ENCODE data around the gene FAM184B. TPM values are rescaled to one million over a fixed set of nuclear protein-coding genes. Genes with fewer than 3 reads are reported as not detected.
"Not testable (repeated sequence)": the region's sequence is repeated elsewhere in the genome, so short reads cannot be mapped to it uniquely, and the experiment has no call there.

FAM184B gene
- total RNA-seq, 2 donors from 2014 or later, result not detected

GRCh38 chr4:17695341-17695740 is 86.1 kb downstream of the FAM184B start:
- H3K36me3 Mint-ChIP-seq (ENCODE audit: low read depth), result no peaks in the 10 kb centered on the region
- H3K9me3 Mint-ChIP-seq, result peaks cover 7% of the 10 kb centered on the region
- H3K4me3 Mint-ChIP-seq, result no peak overlapping the region
- peaks cover 18% of the 10 kb centered on the region for H3K27me3 Mint-ChIP-seq
- no peak for ATAC-seq (replicated peaks)
- H3K27ac Mint-ChIP-seq, result no peak overlapping the region
- H3K4me1 Mint-ChIP-seq, result no peaks in the 10 kb centered on the region

- peaks cover 7% of the 10 kb centered on the region for H3K9me3 Mint-ChIP-seq
- no peak overlapping the region for H3K4me3 Mint-ChIP-seq
- H3K36me3 Mint-ChIP-seq (ENCODE audit: low read depth), result no peaks in the 10 kb centered on the region
- ATAC-seq (replicated peaks), result no peak
- H3K27me3 Mint-ChIP-seq, result peaks cover 18% of the 10 kb centered on the region
- H3K27ac Mint-ChIP-seq, result no peak overlapping the region
- no peaks in the 10 kb centered on the region for H3K4me1 Mint-ChIP-seq
Observed at GRCh38 chr4:17694552-17694951, 86.9 kb downstream of the FAM184B start.

- H3K36me3 Mint-ChIP-seq (ENCODE audit: low read depth), result no peaks in the 10 kb centered on the region
- no peak overlapping the region for H3K4me3 Mint-ChIP-seq
- ATAC-seq (replicated peaks), result no peak
- H3K27me3 Mint-ChIP-seq, result peaks cover 14% of the 10 kb centered on the region
- no peaks in the 10 kb centered on the region for H3K9me3 Mint-ChIP-seq
- H3K27ac Mint-ChIP-seq, result no peak overlapping the region
- H3K4me1 Mint-ChIP-seq, result no peaks in the 10 kb centered on the region
Observed at GRCh38 chr4:17690898-17691297, 90.5 kb downstream of the FAM184B start.

- no peak for ATAC-seq (replicated peaks)
- Mint-ChIP-seq H3K36me3 (ENCODE audit: low read depth) (no peaks in the 10 kb centered on the region), H3K9me3 (no peaks in the 10 kb centered on the region), H3K27me3 (peaks cover 9% of the 10 kb centered on the region), H3K27ac (no peak overlapping the region), H3K4me1 (no peaks in the 10 kb centered on the region), H3K4me3 (no peak overlapping the region)
Observed at GRCh38 chr4:17690135-17690534, 91.3 kb downstream of the FAM184B start.

GRCh38 chr4:17688011-17688441 is 93.4 kb downstream of the FAM184B start:
- Mint-ChIP-seq H3K36me3 (ENCODE audit: low read depth) (no peaks in the 10 kb centered on the region), H3K4me1 (no peaks in the 10 kb centered on the region), H3K27ac (no peak overlapping the region), H3K4me3 (no peak overlapping the region), H3K27me3 (no peaks in the 10 kb centered on the region), H3K9me3 (no peaks in the 10 kb centered on the region)
- no peak for ATAC-seq (replicated peaks)

- H3K9me3 Mint-ChIP-seq, result no peaks in the 10 kb centered on the region
- no peaks in the 10 kb centered on the region for H3K36me3 Mint-ChIP-seq (ENCODE audit: low read depth)
- no peaks in the 10 kb centered on the region for H3K4me1 Mint-ChIP-seq
- no peak overlapping the region for H3K4me3 Mint-ChIP-seq
- no peak for ATAC-seq (replicated peaks)
- H3K27me3 Mint-ChIP-seq, result no peaks in the 10 kb centered on the region
- H3K27ac Mint-ChIP-seq, result no peak overlapping the region
Observed at GRCh38 chr4:17687237-17687857, 94.1 kb downstream of the FAM184B start.

- H3K4me1 Mint-ChIP-seq; ATAC-seq (replicated peaks); H3K9me3 Mint-ChIP-seq; H3K27me3 Mint-ChIP-seq; H3K36me3 Mint-ChIP-seq (ENCODE audit: low read depth); H3K27ac Mint-ChIP-seq; H3K4me3 Mint-ChIP-seq: not testable (repeated sequence)
Observed at GRCh38 chr4:17684648-17685047, 96.8 kb downstream of the FAM184B start.

- ATAC-seq (replicated peaks), result no peak
- no peak overlapping the region for H3K27ac Mint-ChIP-seq
- H3K36me3 Mint-ChIP-seq (ENCODE audit: low read depth), result no peaks in the 10 kb centered on the region
- H3K4me1 Mint-ChIP-seq, result no peaks in the 10 kb centered on the region
- H3K9me3 Mint-ChIP-seq, result no peaks in the 10 kb centered on the region
- H3K4me3 Mint-ChIP-seq, result no peak overlapping the region
- no peaks in the 10 kb centered on the region for H3K27me3 Mint-ChIP-seq
Observed at GRCh38 chr4:17682222-17682566, 99.2 kb downstream of the FAM184B start.

- Mint-ChIP-seq H3K27ac (no peak overlapping the region), H3K9me3 (no peaks in the 10 kb centered on the region), H3K4me3 (no peak overlapping the region), H3K4me1 (no peaks in the 10 kb centered on the region), H3K27me3 (peaks cover 3% of the 10 kb centered on the region), H3K36me3 (ENCODE audit: low read depth) (no peaks in the 10 kb centered on the region)
- no peak for ATAC-seq (replicated peaks)
Observed at GRCh38 chr4:17681281-17682221, 99.9 kb downstream of the FAM184B start.

- no peaks in the 10 kb centered on the region for H3K4me1 Mint-ChIP-seq
- H3K9me3 Mint-ChIP-seq, result no peaks in the 10 kb centered on the region
- no peaks in the 10 kb centered on the region for H3K36me3 Mint-ChIP-seq (ENCODE audit: low read depth)
- no peak overlapping the region for H3K27ac Mint-ChIP-seq
- H3K4me3 Mint-ChIP-seq, result no peak overlapping the region
- peak; percentile 18 for ATAC-seq (replicated peaks)
- peaks cover 3% of the 10 kb centered on the region for H3K27me3 Mint-ChIP-seq
Observed at GRCh38 chr4:17680559-17681280, 100.7 kb downstream of the FAM184B start.

GRCh38 chr4:17670423-17670822 is 111.0 kb downstream of the FAM184B start:
- Mint-ChIP-seq H3K27ac (no peak overlapping the region), H3K9me3 (peaks cover 12% of the 10 kb centered on the region), H3K4me1 (no peaks in the 10 kb centered on the region), H3K4me3 (no peak overlapping the region), H3K36me3 (ENCODE audit: low read depth) (no peaks in the 10 kb centered on the region), H3K27me3 (peaks cover 23% of the 10 kb centered on the region)
- ATAC-seq (replicated peaks), result no peak

- ATAC-seq (replicated peaks), result no peak
- Mint-ChIP-seq H3K36me3 (ENCODE audit: low read depth) (no peaks in the 10 kb centered on the region), H3K9me3 (peaks cover 12% of the 10 kb centered on the region), H3K27ac (no peak overlapping the region), H3K4me3 (no peak overlapping the region), H3K4me1 (no peaks in the 10 kb centered on the region), H3K27me3 (peaks cover 19% of the 10 kb centered on the region)
Observed at GRCh38 chr4:17667653-17668201, 113.7 kb downstream of the FAM184B start.

- Mint-ChIP-seq H3K4me3 (no peak overlapping the region), H3K9me3 (peaks cover 12% of the 10 kb centered on the region), H3K27me3 (peaks cover 19% of the 10 kb centered on the region), H3K36me3 (ENCODE audit: low read depth) (no peaks in the 10 kb centered on the region), H3K4me1 (no peaks in the 10 kb centered on the region), H3K27ac (no peak overlapping the region)
- ATAC-seq (replicated peaks), result no peak
Observed at GRCh38 chr4:17667253-17667652, 114.2 kb downstream of the FAM184B start.

GRCh38 chr4:17665852-17666251 is 115.6 kb downstream of the FAM184B start:
- peaks cover 11% of the 10 kb centered on the region for H3K27me3 Mint-ChIP-seq
- peaks cover under 1% of the 10 kb centered on the region for H3K9me3 Mint-ChIP-seq
- H3K36me3 Mint-ChIP-seq (ENCODE audit: low read depth), result no peaks in the 10 kb centered on the region
- no peaks in the 10 kb centered on the region for H3K4me1 Mint-ChIP-seq
- no peak for ATAC-seq (replicated peaks)
- no peak overlapping the region for H3K27ac Mint-ChIP-seq
- no peak overlapping the region for H3K4me3 Mint-ChIP-seq

Data from activated T-helper 17 cell treated with anti-CD3 and anti-CD28 coated beads, Interleukin-2, amount 50 U/mL, for 72 hours (primary cell).